Stimulated activated CD4-positive, alpha-beta T cell treated with anti-CD3 and anti-CD28 coated beads, TNF-alpha, amount 100 ng/mL, for 24 hours (primary cell): ENCODE data around the gene ESRRB.
"Not testable (repeated sequence)": the region's sequence is repeated elsewhere in the genome, so short reads cannot be mapped to it uniquely, and the experiment has no call there.

Experiments
- DNase-seq, 3 experiments: peaks; one replicate each; pipeline ENCODE4 v3.0.0-alpha.2; 2020; ENCODE audit warnings: low read depth in 3 of 3

ESRRB gene

GRCh38 chr14:76497550-76498462, 121.9 kb downstream of the ESRRB start:
- DNase-seq: no peak

GRCh38 chr14:76498463-76498935, 122.6 kb downstream of the ESRRB start:
- no peak for DNase-seq

- no peak for DNase-seq
Observed at GRCh38 chr14:76498976-76499375, 123.0 kb downstream of the ESRRB start.

GRCh38 chr14:76499399-76499798, 123.5 kb downstream of the ESRRB start:
- DNase-seq: no peak

- DNase-seq: no peak
Observed at GRCh38 chr14:76500011-76500410, 124.1 kb downstream of the ESRRB start.

- no peak for DNase-seq
Observed at GRCh38 chr14:76500480-76500879, 124.5 kb downstream of the ESRRB start.

- DNase-seq: no peak
Observed at GRCh38 chr14:76501156-76501720, 125.3 kb downstream of the ESRRB start.

- no peak for DNase-seq
Observed at GRCh38 chr14:76502219-76502618, 126.3 kb downstream of the ESRRB start.

- DNase-seq: no peak
Observed at GRCh38 chr14:76502638-76503037, 126.7 kb downstream of the ESRRB start.

GRCh38 chr14:76509311-76509710, 133.4 kb downstream of the ESRRB start:
- DNase-seq: no peak

- no peak for DNase-seq
Observed at GRCh38 chr14:76510181-76510580, 134.2 kb downstream of the ESRRB start.

GRCh38 chr14:76514213-76514998, 138.5 kb downstream of the ESRRB start:
- peak in 1 of 3 experiments; percentile 3 for DNase-seq

- DNase-seq: no peak
Observed at GRCh38 chr14:76516884-76517283, 140.9 kb downstream of the ESRRB start.

- no peak for DNase-seq
Observed at GRCh38 chr14:76518366-76518765, 142.4 kb downstream of the ESRRB start.

- no peak for DNase-seq
Observed at GRCh38 chr14:76525106-76525821, 149.3 kb downstream of the ESRRB start.

- no peak for DNase-seq
Observed at GRCh38 chr14:76531085-76531484, 155.1 kb downstream of the ESRRB start.

- DNase-seq: no peak
Observed at GRCh38 chr14:76531821-76532318, 155.9 kb downstream of the ESRRB start.

GRCh38 chr14:76536636-76537035, 160.7 kb downstream of the ESRRB start:
- not testable (repeated sequence) for DNase-seq

GRCh38 chr14:76537906-76538647, 162.1 kb downstream of the ESRRB start:
- no peak for DNase-seq

GRCh38 chr14:76538648-76539008, 162.7 kb downstream of the ESRRB start:
- DNase-seq: no peak

GRCh38 chr14:76539130-76539529, 163.2 kb downstream of the ESRRB start:
- no peak for DNase-seq
